ENCODE data around the gene FAM229B.

Gene FAM229B

GRCh38 chr6:112144145-112144926, 56.9 kb downstream of the FAM229B start:
- no peak for DNase-seq (ENCODE audit: low read depth)

GRCh38 chr6:112145080-112145573, 57.7 kb downstream of the FAM229B start:
- no peak for DNase-seq (ENCODE audit: low read depth)

- no peak for DNase-seq (ENCODE audit: low read depth)
Measured at GRCh38 chr6:112148103-112148502, 60.7 kb downstream of the FAM229B start.

- no peak for DNase-seq (ENCODE audit: low read depth)
Measured at GRCh38 chr6:112149236-112149635, 61.8 kb downstream of the FAM229B start.

GRCh38 chr6:112149719-112150263, 62.4 kb downstream of the FAM229B start:
- DNase-seq (ENCODE audit: low read depth) = no peak

GRCh38 chr6:112150363-112150762, 63.0 kb downstream of the FAM229B start:
- DNase-seq (ENCODE audit: low read depth) = no peak
